ENCODE data around the gene ACACA.
A peak's percentile ranks its signal among the peaks of the same experiment; 100 is the strongest.
"Not testable (repeated sequence)": the region's sequence is repeated elsewhere in the genome, so short reads cannot be mapped to it uniquely, and the experiment has no call there.

The ACACA gene

GRCh38 chr17:37413875-37414519, 7.4 kb upstream of the ACACA start:
- no peak overlapping the region for H3K4me3 Mint-ChIP-seq
- no peak overlapping the region for H3K27ac Mint-ChIP-seq
- H3K4me1 Mint-ChIP-seq (ENCODE audit: low read depth) = peaks cover 13% of the 10 kb centered on the region
- no peaks in the 10 kb centered on the region for H3K27me3 Mint-ChIP-seq (ENCODE audit: low read depth)
- H3K9me3 Mint-ChIP-seq = no peaks in the 10 kb centered on the region
- H3K36me3 Mint-ChIP-seq (ENCODE audit: low read depth) = peaks cover 28% of the 10 kb centered on the region

- H3K36me3 Mint-ChIP-seq (ENCODE audit: low read depth) = peaks cover 30% of the 10 kb centered on the region
These were observed 3.7 kb upstream of the ACACA start for GRCh38 chr17:37410357-37410756.

GRCh38 chr17:37408145-37408479, 1.5 kb upstream of the ACACA start:
- Mint-ChIP-seq H3K27ac (peak overlapping the region; percentile 57), H3K36me3 (ENCODE audit: low read depth) (peaks cover 17% of the 10 kb centered on the region), H3K4me1 (ENCODE audit: low read depth) (peaks cover 28% of the 10 kb centered on the region), H3K4me3 (peak overlapping the region; percentile 95)
- not testable (repeated sequence) for H3K9me3 Mint-ChIP-seq; H3K27me3 Mint-ChIP-seq (ENCODE audit: low read depth)

More at GRCh38 chr17:37410357-37410756, 3.7 kb upstream of the ACACA start:
- Mint-ChIP-seq H3K4me1 (ENCODE audit: low read depth) (peaks cover 23% of the 10 kb centered on the region), H3K4me3 (no peak overlapping the region), H3K27ac (peak overlapping the region; percentile 36), H3K27me3 (ENCODE audit: low read depth) (no peaks in the 10 kb centered on the region), H3K9me3 (no peaks in the 10 kb centered on the region)

GRCh38 chr17:37405955-37406634, 541 bp downstream of the ACACA start:
- H3K9me3 Mint-ChIP-seq = no peaks in the 10 kb centered on the region
- H3K36me3 Mint-ChIP-seq (ENCODE audit: low read depth) = peaks cover 13% of the 10 kb centered on the region
- H3K27ac Mint-ChIP-seq = peak overlapping the region; percentile 94
- H3K27me3 Mint-ChIP-seq (ENCODE audit: low read depth) = no peaks in the 10 kb centered on the region
- peaks cover 31% of the 10 kb centered on the region for H3K4me1 Mint-ChIP-seq (ENCODE audit: low read depth)
- H3K4me3 Mint-ChIP-seq = peak overlapping the region; percentile 97

- H3K36me3 Mint-ChIP-seq (ENCODE audit: low read depth) = peaks cover 12% of the 10 kb centered on the region
- H3K27ac Mint-ChIP-seq = peak overlapping the region; percentile 94
- H3K4me1 Mint-ChIP-seq (ENCODE audit: low read depth) = peaks cover 30% of the 10 kb centered on the region
- peak overlapping the region; percentile 97 for H3K4me3 Mint-ChIP-seq
- H3K27me3 Mint-ChIP-seq (ENCODE audit: low read depth); H3K9me3 Mint-ChIP-seq: not testable (repeated sequence)
These were observed 1.1 kb downstream of the ACACA start for GRCh38 chr17:37405522-37405921.

- no peak overlapping the region for H3K27ac Mint-ChIP-seq
- peaks cover 7% of the 10 kb centered on the region for H3K36me3 Mint-ChIP-seq (ENCODE audit: low read depth)
- peaks cover 21% of the 10 kb centered on the region for H3K4me1 Mint-ChIP-seq (ENCODE audit: low read depth)
- H3K4me3 Mint-ChIP-seq = no peak overlapping the region
- no peaks in the 10 kb centered on the region for H3K27me3 Mint-ChIP-seq (ENCODE audit: low read depth)
- no peaks in the 10 kb centered on the region for H3K9me3 Mint-ChIP-seq
These were observed 6.1 kb downstream of the ACACA start for GRCh38 chr17:37400505-37400904.

- no peak overlapping the region for H3K27ac Mint-ChIP-seq
- no peak overlapping the region for H3K4me3 Mint-ChIP-seq
- no peaks in the 10 kb centered on the region for H3K27me3 Mint-ChIP-seq (ENCODE audit: low read depth)
- peaks cover 2% of the 10 kb centered on the region for H3K36me3 Mint-ChIP-seq (ENCODE audit: low read depth)
- H3K9me3 Mint-ChIP-seq = no peaks in the 10 kb centered on the region
- peaks cover 12% of the 10 kb centered on the region for H3K4me1 Mint-ChIP-seq (ENCODE audit: low read depth)
These were observed 7.3 kb downstream of the ACACA start for GRCh38 chr17:37399265-37399803.

- peaks cover 21% of the 10 kb centered on the region for H3K4me1 Mint-ChIP-seq (ENCODE audit: low read depth)
- no peaks in the 10 kb centered on the region for H3K36me3 Mint-ChIP-seq (ENCODE audit: low read depth)
- no peaks in the 10 kb centered on the region for H3K27me3 Mint-ChIP-seq (ENCODE audit: low read depth)
- H3K27ac Mint-ChIP-seq = no peak overlapping the region
- H3K9me3 Mint-ChIP-seq = no peaks in the 10 kb centered on the region
- H3K4me3 Mint-ChIP-seq = no peak overlapping the region
These were observed 13.3 kb downstream of the ACACA start for GRCh38 chr17:37393352-37393751.

- H3K36me3 Mint-ChIP-seq (ENCODE audit: low read depth) = no peaks in the 10 kb centered on the region
- H3K4me1 Mint-ChIP-seq (ENCODE audit: low read depth) = peaks cover 19% of the 10 kb centered on the region
- H3K4me3 Mint-ChIP-seq = no peak overlapping the region
- no peaks in the 10 kb centered on the region for H3K27me3 Mint-ChIP-seq (ENCODE audit: low read depth)
- peak overlapping the region; percentile 8 for H3K27ac Mint-ChIP-seq
- H3K9me3 Mint-ChIP-seq = no peaks in the 10 kb centered on the region
These were observed 14.5 kb downstream of the ACACA start for GRCh38 chr17:37392024-37392590.

GRCh38 chr17:37391146-37391545, 15.5 kb downstream of the ACACA start:
- Mint-ChIP-seq H3K27ac (no peak overlapping the region), H3K36me3 (ENCODE audit: low read depth) (no peaks in the 10 kb centered on the region), H3K27me3 (ENCODE audit: low read depth) (no peaks in the 10 kb centered on the region), H3K4me1 (ENCODE audit: low read depth) (peaks cover 19% of the 10 kb centered on the region), H3K4me3 (no peak overlapping the region), H3K9me3 (no peaks in the 10 kb centered on the region)

- Mint-ChIP-seq H3K27me3 (ENCODE audit: low read depth) (no peaks in the 10 kb centered on the region), H3K27ac (no peak overlapping the region), H3K36me3 (ENCODE audit: low read depth) (no peaks in the 10 kb centered on the region)
These were observed 17.5 kb downstream of the ACACA start for GRCh38 chr17:37389160-37389559.

GRCh38 chr17:37388266-37388665, 18.4 kb downstream of the ACACA start:
- H3K9me3 Mint-ChIP-seq = no peaks in the 10 kb centered on the region

More at GRCh38 chr17:37389160-37389559, 17.5 kb downstream of the ACACA start:
- H3K9me3 Mint-ChIP-seq = no peaks in the 10 kb centered on the region
- no peak overlapping the region for H3K4me3 Mint-ChIP-seq
- H3K4me1 Mint-ChIP-seq (ENCODE audit: low read depth) = peaks cover 19% of the 10 kb centered on the region

GRCh38 chr17:37386462-37386861, 20.2 kb downstream of the ACACA start:
- Mint-ChIP-seq H3K36me3 (ENCODE audit: low read depth) (no peaks in the 10 kb centered on the region), H3K27me3 (ENCODE audit: low read depth) (no peaks in the 10 kb centered on the region), H3K9me3 (no peaks in the 10 kb centered on the region), H3K4me1 (ENCODE audit: low read depth) (peaks cover 5% of the 10 kb centered on the region), H3K27ac (no peak overlapping the region), H3K4me3 (no peak overlapping the region)

More at GRCh38 chr17:37388266-37388665, 18.4 kb downstream of the ACACA start:
- no peaks in the 10 kb centered on the region for H3K36me3 Mint-ChIP-seq (ENCODE audit: low read depth)
- H3K4me1 Mint-ChIP-seq (ENCODE audit: low read depth) = peaks cover 18% of the 10 kb centered on the region
- no peak overlapping the region for H3K27ac Mint-ChIP-seq
- H3K27me3 Mint-ChIP-seq (ENCODE audit: low read depth) = no peaks in the 10 kb centered on the region
- no peak overlapping the region for H3K4me3 Mint-ChIP-seq

GRCh38 chr17:37385474-37385990, 21.1 kb downstream of the ACACA start:
- no peaks in the 10 kb centered on the region for H3K9me3 Mint-ChIP-seq
- no peak overlapping the region for H3K27ac Mint-ChIP-seq
- peaks cover 2% of the 10 kb centered on the region for H3K4me1 Mint-ChIP-seq (ENCODE audit: low read depth)
- H3K4me3 Mint-ChIP-seq = no peak overlapping the region
- no peaks in the 10 kb centered on the region for H3K27me3 Mint-ChIP-seq (ENCODE audit: low read depth)
- H3K36me3 Mint-ChIP-seq (ENCODE audit: low read depth) = no peaks in the 10 kb centered on the region

All from T-helper 1 cell treated with Interleukin-12 subunit alpha and Interleukin-12 subunit beta and Interleukin-4 antibody, amounts not matched to agents 30 μg/mL and 1 μg/mL, for 36 hours (primary cell).